ENCODE measurements around the gene FXYD1. TPM values are rescaled to one million over a fixed set of nuclear protein-coding genes. Genes with fewer than 3 reads are reported as not detected.

FXYD1 gene
- total and polyA plus RNA-seq, 2 donors (not counting 3 experiments of a cell fraction or from before 2014, with no cell fraction given), result not detected

DNA sequence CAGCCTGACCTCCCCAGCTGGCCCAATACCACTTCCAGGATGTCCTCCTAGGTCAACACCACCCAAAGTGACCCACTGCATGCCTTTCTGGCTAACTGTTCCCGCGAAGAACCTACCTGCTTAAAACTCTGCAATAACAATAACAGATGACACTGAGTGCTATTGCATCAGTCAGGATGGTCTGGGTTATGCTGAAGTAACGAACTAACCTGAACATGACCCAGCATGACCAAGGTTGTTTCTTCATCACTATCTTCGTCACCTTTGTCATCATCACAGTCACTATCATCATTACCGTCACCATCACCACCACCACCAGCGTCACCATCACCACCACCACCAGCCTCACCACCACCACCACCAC lies 33.6 kb upstream of the FXYD1 start:
- Histone ChIP-seq H3K9ac (replicated peaks; ENCODE audit: extremely low read depth, insufficient read depth, low read length) (no peak overlapping the region), H3K79me2 (ENCODE audit: control insufficient read depth, insufficient read depth, low read length) (no peaks in the 10 kb centered on the region), H3K27me3 (ENCODE audit: control insufficient read depth in 2 of 2, insufficient read depth in 2 of 2, low read length in 2 of 2) (no peaks in the 10 kb centered on the region), H4K20me1 (replicated peaks; ENCODE audit: control insufficient read depth, extremely low read depth, insufficient read depth, low read length) (no peaks in the 10 kb centered on the region), H3K4me1 (ENCODE audit: control insufficient read depth, extremely low read depth, insufficient read depth, low read length) (no peaks in the 10 kb centered on the region), H3K9me3 (replicated peaks; ENCODE audit: control insufficient read depth, insufficient read depth, low read length) (no peaks in the 10 kb centered on the region), H3K9me1 (replicated peaks; ENCODE audit: control insufficient read depth, extremely low read depth, insufficient read depth, low read length) (no peaks in the 10 kb centered on the region), H2AFZ (ENCODE audit: low read depth, low read length) (no peak overlapping the region), H3K36me3 (ENCODE audit: control insufficient read depth in 2 of 2, extremely low read depth in 1 of 2, insufficient read depth in 2 of 2, low read length in 2 of 2) (no peaks in the 10 kb centered on the region), H3K4me3 (replicated peaks in 1 of 3; ENCODE audit: insufficient read depth in 1 of 3, low read depth in 1 of 3, low read length in 3 of 3) (no peak overlapping the region), H3K4me2 (ENCODE audit: insufficient read depth, low read length) (no peak overlapping the region), H3K27ac (ENCODE audit: insufficient read depth, low read depth, low read length) (no peak overlapping the region)
- no TSS peak for BruUV-seq (replicated peaks)
- ChIA-PET CTCF (no interaction called here), POLR2A (no interaction called here)
- dilution Hi-C loops (cut with MboI; ENCODE audit: extremely low pct_ligation_motif_present, low sequenced_read_pairs), result no loop called here
- intact Hi-C loops (cut with micrococcal nuclease), result no loop called here
- FAIRE-seq, result no peak
- TF ChIP-seq MYC (IDR thresholded peaks at IDR 0.05; ENCODE audit: low read depth, low read length) (no peak), POLR2A (IDR thresholded peaks at IDR 0.05; ENCODE audit: low read depth, low read length) (no peak), POLR2AphosphoS5 (IDR thresholded peaks at IDR 0.05; ENCODE audit: insufficient read depth, low read depth, low read length) (no peak), FOS (IDR thresholded peaks at IDR 0.05; ENCODE audit: borderline replicate concordance, insufficient read depth, low read length) (no peak), GATA2 (IDR thresholded peaks at IDR 0.05; ENCODE audit: insufficient read depth, insufficient read length, low read depth, low read length) (no peak)
- TF ChIP-seq, protein P1, sequence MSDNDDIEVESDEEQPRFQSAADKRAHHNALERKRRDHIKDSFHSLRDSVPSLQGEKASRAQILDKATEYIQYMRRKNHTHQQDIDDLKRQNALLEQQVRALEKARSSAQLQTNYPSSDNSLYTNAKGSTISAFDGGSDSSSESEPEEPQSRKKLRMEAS (IDR thresholded peaks at IDR 0.05; ENCODE audit: insufficient read depth, insufficient read length), result no peak
- DNase-seq (ENCODE audit: low read depth, low spot score), result no peak

DNA sequence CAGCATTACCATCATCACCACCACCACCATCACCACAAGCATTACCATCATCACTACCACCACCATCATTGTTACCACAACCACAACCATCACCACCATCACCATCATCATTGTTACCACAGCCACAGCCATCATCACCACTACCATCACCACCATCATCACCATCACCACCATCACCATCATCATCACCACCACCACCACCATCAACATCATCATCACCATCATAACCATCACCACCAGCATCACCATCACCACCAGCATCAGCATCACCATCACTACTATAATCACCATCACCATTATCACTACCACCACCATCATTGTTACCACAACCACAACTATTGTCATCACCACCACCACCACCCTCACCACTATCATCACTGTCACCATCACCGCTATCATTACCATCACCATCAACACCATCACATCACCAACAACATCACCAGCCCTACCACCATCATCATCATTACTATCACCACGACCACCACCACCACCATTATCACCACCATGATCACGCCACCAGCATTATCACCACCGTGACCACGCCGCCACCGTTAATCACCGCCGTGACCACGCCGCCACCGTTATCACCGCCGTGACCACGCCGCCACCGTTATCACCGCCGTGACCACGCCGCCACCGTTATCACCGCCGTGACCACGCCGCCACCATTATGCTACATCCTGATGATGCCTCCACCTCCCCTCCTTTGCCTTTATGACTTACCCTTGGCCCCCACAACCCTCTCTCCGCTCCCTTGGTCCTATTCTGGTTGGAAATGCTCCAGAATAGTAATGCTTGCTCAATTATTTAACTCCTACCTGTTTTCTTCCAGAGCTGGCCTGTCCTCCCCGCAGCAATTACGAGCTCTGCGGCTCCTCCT lies 33.0 kb upstream of the FXYD1 start:
- ChIA-PET POLR2A (no interaction called here), CTCF (no interaction called here)
- TF ChIP-seq POLR2AphosphoS5 (IDR thresholded peaks at IDR 0.05; ENCODE audit: insufficient read depth, low read depth, low read length) (no peak), FOS (IDR thresholded peaks at IDR 0.05; ENCODE audit: borderline replicate concordance, insufficient read depth, low read length) (no peak), EZH2 (IDR thresholded peaks at IDR 0.05; ENCODE audit: borderline replicate concordance, low read depth, low read length, severe bottlenecking) (no peak), JUN (IDR thresholded peaks at IDR 0.05; ENCODE audit: borderline replicate concordance, insufficient read depth, insufficient read length, low read depth) (no peak), POLR2A (IDR thresholded peaks at IDR 0.05; ENCODE audit: low read depth, low read length) (no peak), MYC (IDR thresholded peaks at IDR 0.05; ENCODE audit: low read depth, low read length) (no peak), GATA2 (IDR thresholded peaks at IDR 0.05; ENCODE audit: insufficient read depth, insufficient read length, low read depth, low read length) (no peak)
- TF ChIP-seq, protein P2, sequence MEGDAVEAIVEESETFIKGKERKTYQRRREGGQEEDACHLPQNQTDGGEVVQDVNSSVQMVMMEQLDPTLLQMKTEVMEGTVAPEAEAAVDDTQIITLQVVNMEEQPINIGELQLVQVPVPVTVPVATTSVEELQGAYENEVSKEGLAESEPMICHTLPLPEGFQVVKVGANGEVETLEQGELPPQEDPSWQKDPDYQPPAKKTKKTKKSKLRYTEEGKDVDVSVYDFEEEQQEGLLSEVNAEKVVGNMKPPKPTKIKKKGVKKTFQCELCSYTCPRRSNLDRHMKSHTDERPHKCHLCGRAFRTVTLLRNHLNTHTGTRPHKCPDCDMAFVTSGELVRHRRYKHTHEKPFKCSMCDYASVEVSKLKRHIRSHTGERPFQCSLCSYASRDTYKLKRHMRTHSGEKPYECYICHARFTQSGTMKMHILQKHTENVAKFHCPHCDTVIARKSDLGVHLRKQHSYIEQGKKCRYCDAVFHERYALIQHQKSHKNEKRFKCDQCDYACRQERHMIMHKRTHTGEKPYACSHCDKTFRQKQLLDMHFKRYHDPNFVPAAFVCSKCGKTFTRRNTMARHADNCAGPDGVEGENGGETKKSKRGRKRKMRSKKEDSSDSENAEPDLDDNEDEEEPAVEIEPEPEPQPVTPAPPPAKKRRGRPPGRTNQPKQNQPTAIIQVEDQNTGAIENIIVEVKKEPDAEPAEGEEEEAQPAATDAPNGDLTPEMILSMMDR (IDR thresholded peaks at IDR 0.05; ENCODE audit: extremely low read depth in 1 of 2, insufficient read depth in 1 of 2, low read depth in 1 of 2, low read length in 2 of 2), result no peak
- TF ChIP-seq, protein P1 (IDR thresholded peaks at IDR 0.05; ENCODE audit: insufficient read depth, insufficient read length), result no peak
- Histone ChIP-seq H3K27ac (ENCODE audit: insufficient read depth, low read depth, low read length) (no peak overlapping the region), H3K9me1 (replicated peaks; ENCODE audit: control insufficient read depth, extremely low read depth, insufficient read depth, low read length) (no peaks in the 10 kb centered on the region), H3K4me2 (ENCODE audit: insufficient read depth, low read length) (no peak overlapping the region), H3K36me3 (ENCODE audit: control insufficient read depth in 2 of 2, extremely low read depth in 1 of 2, insufficient read depth in 2 of 2, low read length in 2 of 2) (no peaks in the 10 kb centered on the region), H3K4me3 (replicated peaks in 1 of 3; ENCODE audit: insufficient read depth in 1 of 3, low read depth in 1 of 3, low read length in 3 of 3) (no peak overlapping the region), H3K27me3 (ENCODE audit: control insufficient read depth in 2 of 2, insufficient read depth in 2 of 2, low read length in 2 of 2) (no peaks in the 10 kb centered on the region), H4K20me1 (replicated peaks; ENCODE audit: control insufficient read depth, extremely low read depth, insufficient read depth, low read length) (no peaks in the 10 kb centered on the region), H2AFZ (ENCODE audit: low read depth, low read length) (no peak overlapping the region), H3K9ac (replicated peaks; ENCODE audit: extremely low read depth, insufficient read depth, low read length) (no peak overlapping the region), H3K9me3 (replicated peaks; ENCODE audit: control insufficient read depth, insufficient read depth, low read length) (no peaks in the 10 kb centered on the region), H3K79me2 (ENCODE audit: control insufficient read depth, insufficient read depth, low read length) (no peaks in the 10 kb centered on the region), H3K4me1 (ENCODE audit: control insufficient read depth, extremely low read depth, insufficient read depth, low read length) (no peaks in the 10 kb centered on the region)
- FAIRE-seq, result no peak
- intact Hi-C loops (cut with micrococcal nuclease), result no loop called here
- no TSS peak for BruUV-seq (replicated peaks)
- no peak for DNase-seq (ENCODE audit: low read depth, low spot score)
- dilution Hi-C loops (cut with MboI; ENCODE audit: extremely low pct_ligation_motif_present, low sequenced_read_pairs), result no loop called here
